ENCODE data around the gene FNBP1L.

GRCh38 chr1:93533677-93534076, 85.8 kb downstream of the FNBP1L start:
- TF ChIP-seq CTCF (IDR thresholded peaks at IDR 0.05) (no peak), POLR2AphosphoS5 (IDR thresholded peaks at IDR 0.05) (no peak)
